ENCODE results near the gene NRXN3.

DNA sequence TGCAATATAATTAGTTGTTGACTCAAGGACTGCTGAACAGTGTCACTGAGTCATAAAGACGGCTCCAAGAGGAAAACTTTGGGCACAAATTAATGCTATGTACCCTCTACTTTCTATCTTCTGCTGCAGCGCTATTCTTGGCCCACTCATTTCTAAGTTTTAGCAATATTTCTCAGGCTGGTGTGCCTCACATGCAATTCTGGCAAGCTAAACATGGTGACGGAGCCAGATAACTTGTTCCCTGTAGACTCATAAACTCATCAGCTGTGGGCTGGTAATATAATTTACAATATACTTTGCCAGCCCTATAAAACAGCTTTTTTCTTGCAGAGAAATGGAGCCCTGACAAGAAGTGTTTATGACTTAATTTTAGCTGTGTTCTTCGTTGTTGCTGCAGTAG lies 615.1 kb downstream of the NRXN3 start:
- TF ChIP-seq, protein P1, sequence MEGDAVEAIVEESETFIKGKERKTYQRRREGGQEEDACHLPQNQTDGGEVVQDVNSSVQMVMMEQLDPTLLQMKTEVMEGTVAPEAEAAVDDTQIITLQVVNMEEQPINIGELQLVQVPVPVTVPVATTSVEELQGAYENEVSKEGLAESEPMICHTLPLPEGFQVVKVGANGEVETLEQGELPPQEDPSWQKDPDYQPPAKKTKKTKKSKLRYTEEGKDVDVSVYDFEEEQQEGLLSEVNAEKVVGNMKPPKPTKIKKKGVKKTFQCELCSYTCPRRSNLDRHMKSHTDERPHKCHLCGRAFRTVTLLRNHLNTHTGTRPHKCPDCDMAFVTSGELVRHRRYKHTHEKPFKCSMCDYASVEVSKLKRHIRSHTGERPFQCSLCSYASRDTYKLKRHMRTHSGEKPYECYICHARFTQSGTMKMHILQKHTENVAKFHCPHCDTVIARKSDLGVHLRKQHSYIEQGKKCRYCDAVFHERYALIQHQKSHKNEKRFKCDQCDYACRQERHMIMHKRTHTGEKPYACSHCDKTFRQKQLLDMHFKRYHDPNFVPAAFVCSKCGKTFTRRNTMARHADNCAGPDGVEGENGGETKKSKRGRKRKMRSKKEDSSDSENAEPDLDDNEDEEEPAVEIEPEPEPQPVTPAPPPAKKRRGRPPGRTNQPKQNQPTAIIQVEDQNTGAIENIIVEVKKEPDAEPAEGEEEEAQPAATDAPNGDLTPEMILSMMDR (IDR thresholded peaks at IDR 0.05): no peak
- TF ChIP-seq POLR2AphosphoS5 (IDR thresholded peaks at IDR 0.05; ENCODE audit: low read depth, low read length): no peak

Data from Panc1 (cell line).